Muscle of back (tissue), 10 donors: ENCODE results near the gene SP5. TPM values are rescaled to one million over a fixed set of nuclear protein-coding genes. Genes with fewer than 3 reads are reported as not detected.

Source experiments
- polyA plus RNA-seq, 10 donors: library from polyadenylated mRNA; unstranded; fragments of 120-200 nt; gene quantifications; one replicate each; pipeline ENCODE4 v1.2.1, GENCODE V29; 2013; ENCODE audit not compliant: insufficient read length in 10 of 10

Gene SP5
- polyA plus RNA-seq, 10 donors = 3.0 to 7.1 (median 5.1) TPM

Other genes starting within 250 kb of the SP5 start
- 1 to 10 TPM in 6 of 10 donors, under 1 TPM in 4; 0.42 to 1.5 (median 1.1) TPM for gene ERICH2, start 55.0 kb downstream of the SP5 start, polyA plus RNA-seq
- 1 to 10 TPM in 2 of 10 donors, under 1 TPM in 8; 0.28 to 2.8 (median 0.79) TPM for gene GAD1, start 101.5 kb downstream of the SP5 start, polyA plus RNA-seq
- 10 to 100 TPM; 66.6 to 84.8 (median 70.6) TPM for gene GORASP2, start 213.9 kb downstream of the SP5 start, polyA plus RNA-seq